HCT116 (cell line): ENCODE measurements around the gene ABRACL. TPM values are rescaled to one million over a fixed set of nuclear protein-coding genes. Genes with fewer than 3 reads are reported as not detected.

Experiments used
- ATAC-seq: fragments of 200-7000 bp; cut with Tn5 transposase; 2 replicates; pipeline ENCODE4 v1.9.1; 2020; ENCODE audit warnings: mild to moderate bottlenecking, moderate library complexity
- BruUV-seq: library from RNA; stranded (reverse); fragments of 400-500 nt; replicated peaks from 2 replicates; lab custom pipeline; 2021; lab: Mats Ljungman, UMichigan
- CTCF ChIA-PET: fragments of 300-600 bp; sonication (Branson Sonifier 250); formaldehyde crosslinking; loops from one replicate; lab custom pipeline; 2021; ENCODE audit warnings: antibody characterized with exemption; lab: Charles Lee
- POLR2A ChIA-PET: fragments of 300-600, 350-600 bp; sonication (Branson Sonifier 250); formaldehyde crosslinking; loops from one replicate; lab custom pipeline; 2021; ENCODE audit warnings: antibody characterized with exemption; lab: Charles Lee
- RAD21 ChIA-PET, 2 experiments: fragments of 300-600 bp; sonication (Branson Sonifier 250); formaldehyde crosslinking; loops; one replicate each; lab custom pipeline; 2023; ENCODE audit warnings: low total read pairs in 2 of 2; ENCODE audit not compliant: uncharacterized antibody in 2 of 2, unreplicated experiment in 2 of 2, low non-redundant PET in 1 of 2; lab: Charles Lee
- DNase-seq: peaks from one replicate; pipeline ENCODE4 v3.0.0-alpha.2; 2010; ENCODE audit warnings: low read depth, low spot score
- H2AFZ ChIP-seq: fragments of 200-600 bp; shearing (Covaris generic), sonication (generic); 2 replicates; pipeline ENCODE4 v1.6.1; 2017; ENCODE audit warnings: low read depth, mixed run types, mixed read lengths, antibody characterized with exemption, low read length; ENCODE audit not compliant: poor library complexity, severe bottlenecking
- H3K27ac ChIP-seq: 2 replicates; pipeline ENCODE4 v1.5.1; 2012; ENCODE audit warnings: low read depth, low read length
- H3K27me3 ChIP-seq: fragments of 200-600 bp; sonication (generic); 2 replicates; pipeline ENCODE4 v1.6.1; 2016; ENCODE audit warnings: mixed run types, low read length, mixed read lengths; ENCODE audit not compliant: insufficient read depth
- H3K36me3 ChIP-seq, 2 experiments: fragments of 200-500 bp in 1 of 2; fragments of 200-600 bp in 1 of 2; sonication (Bioruptor generic) in 1 of 2; sonication (generic) in 1 of 2; 2 replicates each; pipeline versions ENCODE4 v1.5.1 to v1.6.1; 2014 to 2016; ENCODE audit warnings: low read length in 2 of 2, inconsistent platforms in 1 of 2, mixed read lengths in 1 of 2, mixed run types in 1 of 2; ENCODE audit not compliant: insufficient read depth in 2 of 2, control insufficient read depth in 1 of 2
- H3K4me1 ChIP-seq, 2 experiments: fragments of 200-600 bp in 1 of 2; sonication (generic) in 1 of 2; 2 replicates each; pipeline versions ENCODE4 v1.5.1 to v1.6.1; 2012 to 2017; ENCODE audit warnings: low read length in 2 of 2, inconsistent platforms in 1 of 2, mild to moderate bottlenecking in 1 of 2, mixed read lengths in 1 of 2, mixed run types in 1 of 2, moderate library complexity in 1 of 2; ENCODE audit not compliant: insufficient read depth in 2 of 2, control insufficient read depth in 1 of 2
- H3K4me2 ChIP-seq: fragments of 200-600 bp; sonication (generic); 2 replicates; pipeline ENCODE4 v1.6.1; 2017; ENCODE audit warnings: mixed run types, low read length, mixed read lengths
- H3K4me3 ChIP-seq, 2 experiments: fragments of 200-600 bp in 1 of 2; sonication (generic) in 1 of 2; replicated peaks in 1 of 2; 2 replicates each; pipeline ENCODE4 v1.5.1; 2011 to 2016; ENCODE audit warnings: low read length in 2 of 2, control low read depth in 1 of 2, low read depth in 1 of 2, mild to moderate bottlenecking in 1 of 2, mixed read lengths in 1 of 2, mixed run types in 1 of 2
- H3K79me2 ChIP-seq: fragments of 200-600 bp; sonication (generic); 2 replicates; pipeline ENCODE4 v1.6.1; 2017; ENCODE audit warnings: mild to moderate bottlenecking, mixed run types, low read length, moderate library complexity, mixed read lengths; ENCODE audit not compliant: insufficient read depth
- H3K9ac ChIP-seq: fragments of 200-600 bp; sonication (generic); 2 replicates; pipeline ENCODE4 v1.6.1; 2016; ENCODE audit warnings: low read length, mixed read lengths
- H3K9me2 ChIP-seq: fragments of 200-600 bp; sonication (generic), shearing (Covaris generic); 2 replicates; pipeline ENCODE4 v1.6.1; 2017; ENCODE audit warnings: mixed run types, mild to moderate bottlenecking, moderate library complexity; ENCODE audit not compliant: insufficient read depth
- H3K9me3 ChIP-seq, 2 experiments: fragments of 200-500 bp in 1 of 2; fragments of 200-600 bp in 1 of 2; sonication (Bioruptor generic) in 1 of 2; sonication (generic) in 1 of 2; 2 replicates each; pipeline ENCODE4 v1.6.1; 2014 to 2017; ENCODE audit warnings: low read length in 2 of 2, mixed read lengths in 2 of 2, inconsistent platforms in 1 of 2, low read depth in 1 of 2, mild to moderate bottlenecking in 1 of 2, mixed run types in 1 of 2, moderate library complexity in 1 of 2; ENCODE audit not compliant: control insufficient read depth in 1 of 2, insufficient read depth in 1 of 2
- H4K20me1 ChIP-seq: fragments of 200-600 bp; sonication (generic), shearing (Covaris generic); 2 replicates; pipeline ENCODE4 v1.6.1; 2017; ENCODE audit warnings: mixed run types, mild to moderate bottlenecking, moderate library complexity; ENCODE audit not compliant: insufficient read depth
- ATF3 ChIP-seq: IDR thresholded peaks from 2 replicates; pipeline ENCODE4 v1.6.1; 2012
- CBX3 ChIP-seq: IDR thresholded peaks from 2 replicates; pipeline ENCODE4 v1.6.1; 2012; ENCODE audit warnings: low read depth
- EGR1 ChIP-seq: IDR thresholded peaks from 2 replicates; pipeline ENCODE4 v1.6.1; 2012; ENCODE audit warnings: low read depth
- ELF1 ChIP-seq: IDR thresholded peaks from 2 replicates; pipeline ENCODE4 v1.6.1; 2012; ENCODE audit warnings: low read depth, borderline replicate concordance
- EZH2 ChIP-seq: fragments of 200-600 bp; sonication (generic); IDR thresholded peaks from 2 replicates; pipeline ENCODE4 v1.6.1; 2017; ENCODE audit warnings: antibody characterized with exemption, mixed run types
- EZH2phosphoT487 ChIP-seq: fragments of 200-600 bp; IDR thresholded peaks from 2 replicates; pipeline ENCODE4 v1.6.1; 2018; ENCODE audit warnings: antibody characterized with exemption, borderline replicate concordance
- JUND ChIP-seq: IDR thresholded peaks from 2 replicates; pipeline ENCODE4 v1.6.1; 2012
- POLR2A ChIP-seq: IDR thresholded peaks from 2 replicates; pipeline ENCODE4 v1.7.0; 2011; ENCODE audit warnings: borderline replicate concordance; ENCODE audit not compliant: insufficient read depth, insufficient read length; ENCODE audit errors: extremely low read depth
- POLR2AphosphoS5 ChIP-seq: IDR thresholded peaks from 2 replicates; pipeline ENCODE4 v1.6.1; 2011; ENCODE audit warnings: mild to moderate bottlenecking, low read depth, low read length, moderate library complexity
- RAD21 ChIP-seq: IDR thresholded peaks from 2 replicates; pipeline ENCODE4 v1.6.1; 2012; ENCODE audit warnings: low read depth, mild to moderate bottlenecking
- REST ChIP-seq: IDR thresholded peaks from 2 replicates; pipeline ENCODE4 v1.6.1; 2012; ENCODE audit warnings: low read depth
- SIN3A ChIP-seq: IDR thresholded peaks from 2 replicates; pipeline ENCODE4 v1.6.1; 2012; ENCODE audit warnings: low read depth
- SP1 ChIP-seq: IDR thresholded peaks from 2 replicates; pipeline ENCODE4 v1.6.1; 2012; ENCODE audit warnings: low read depth
- TCF7L2 ChIP-seq: IDR thresholded peaks from 2 replicates; pipeline ENCODE4 v1.7.0; 2011; ENCODE audit warnings: borderline replicate concordance, inconsistent platforms; ENCODE audit not compliant: insufficient read depth, insufficient read length; ENCODE audit errors: extremely low read depth
- YY1 ChIP-seq: IDR thresholded peaks from 2 replicates; pipeline ENCODE4 v1.6.1; 2011; ENCODE audit warnings: low read length, low read depth, moderate library complexity, mild to moderate bottlenecking; ENCODE audit not compliant: insufficient replicate concordance; ENCODE audit errors: extremely low read depth
- ZBTB33 ChIP-seq: IDR thresholded peaks from 2 replicates; pipeline ENCODE4 v1.6.1; 2011; ENCODE audit warnings: mild to moderate bottlenecking, low read length, moderate library complexity; ENCODE audit not compliant: insufficient replicate concordance; ENCODE audit errors: extremely low read depth
- ZFX ChIP-seq: fragments of 450-650 bp; IDR thresholded peaks from 2 replicates; pipeline ENCODE4 v1.6.1; 2017
- ZNF274 ChIP-seq: fragments of 200-500 bp; sonication (Bioruptor generic); IDR thresholded peaks from 2 replicates; pipeline ENCODE4 v1.6.1; 2014; ENCODE audit warnings: mild to moderate bottlenecking, low read depth, low read length, inconsistent platforms
- intact Hi-C: fragments of 100-400 bp; cut with micrococcal nuclease; formaldehyde crosslinking; loops from 2 replicates; pipeline ENCODE4 v1.10.0; 2022
- total RNA-seq: library from RNA; stranded (reverse); gene quantifications from one replicate; pipeline ENCODE4 v1.2.1, GENCODE V29; 2021; ENCODE audit not compliant: unreplicated experiment
- TF ChIP-seq, protein P1 (sequence below), 3 experiments: fragments of 200-600 bp in 1 of 3; sonication (generic) in 1 of 3; IDR thresholded peaks in 2 of 3; conservative IDR thresholded peaks in 1 of 3; 2 replicates each; pipeline ENCODE4 v1.5.1; 2012 to 2017; ENCODE audit warnings: low read depth in 2 of 3, low read length in 2 of 3, antibody characterized with exemption in 1 of 3, borderline replicate concordance in 1 of 3, control low read depth in 1 of 3, mild to moderate bottlenecking in 1 of 3, mixed read lengths in 1 of 3, mixed run types in 1 of 3, moderate library complexity in 1 of 3; ENCODE audit not compliant: insufficient read depth in 1 of 3

Gene ABRACL
- total RNA-seq, 1 experiment from 2014 or later, result 47.4 TPM

- Histone ChIP-seq H3K9ac (no peak overlapping the region), H3K4me1 (no peaks in the 10 kb centered on the region), H4K20me1 (no peaks in the 10 kb centered on the region), H3K27me3 (no peaks in the 10 kb centered on the region), H2AFZ (no peak overlapping the region), H3K4me3 (no peak overlapping the region), H3K9me2 (no peaks in the 10 kb centered on the region), H3K36me3 (no peaks in the 10 kb centered on the region), H3K4me2 (no peak overlapping the region), H3K9me3 (no peaks in the 10 kb centered on the region), H3K79me2 (no peaks in the 10 kb centered on the region), H3K27ac (no peak overlapping the region)
- BruUV-seq, result no TSS peak
- ChIA-PET POLR2A (no interaction called here), CTCF (no interaction called here), RAD21 (no interaction called here)
- no peak for DNase-seq
- no peak for ATAC-seq
- TF ChIP-seq REST (no peak), ZNF274 (no peak), ELF1 (no peak), TCF7L2 (no peak), SP1 (no peak), JUND (no peak), EZH2 (no peak), YY1 (no peak), EZH2phosphoT487 (no peak), POLR2A (no peak), SIN3A (no peak), ZFX (no peak), POLR2AphosphoS5 (no peak), EGR1 (no peak), CBX3 (no peak), ATF3 (no peak), ZBTB33 (no peak), RAD21 (no peak)
- TF ChIP-seq, protein P1, sequence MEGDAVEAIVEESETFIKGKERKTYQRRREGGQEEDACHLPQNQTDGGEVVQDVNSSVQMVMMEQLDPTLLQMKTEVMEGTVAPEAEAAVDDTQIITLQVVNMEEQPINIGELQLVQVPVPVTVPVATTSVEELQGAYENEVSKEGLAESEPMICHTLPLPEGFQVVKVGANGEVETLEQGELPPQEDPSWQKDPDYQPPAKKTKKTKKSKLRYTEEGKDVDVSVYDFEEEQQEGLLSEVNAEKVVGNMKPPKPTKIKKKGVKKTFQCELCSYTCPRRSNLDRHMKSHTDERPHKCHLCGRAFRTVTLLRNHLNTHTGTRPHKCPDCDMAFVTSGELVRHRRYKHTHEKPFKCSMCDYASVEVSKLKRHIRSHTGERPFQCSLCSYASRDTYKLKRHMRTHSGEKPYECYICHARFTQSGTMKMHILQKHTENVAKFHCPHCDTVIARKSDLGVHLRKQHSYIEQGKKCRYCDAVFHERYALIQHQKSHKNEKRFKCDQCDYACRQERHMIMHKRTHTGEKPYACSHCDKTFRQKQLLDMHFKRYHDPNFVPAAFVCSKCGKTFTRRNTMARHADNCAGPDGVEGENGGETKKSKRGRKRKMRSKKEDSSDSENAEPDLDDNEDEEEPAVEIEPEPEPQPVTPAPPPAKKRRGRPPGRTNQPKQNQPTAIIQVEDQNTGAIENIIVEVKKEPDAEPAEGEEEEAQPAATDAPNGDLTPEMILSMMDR (IDR thresholded peaks at IDR 0.05 in 2 of 3, conservative IDR thresholded peaks at IDR 0.05 in 1 of 3; ENCODE audit: borderline replicate concordance in 1 of 3, insufficient read depth in 1 of 3, low read depth in 2 of 3, low read length in 2 of 3), result no peak
- intact Hi-C loops, result no loop called here
Measured at GRCh38 chr6:139051396-139052060, 23.0 kb downstream of the ABRACL start.
